MM.1S (cell line): ENCODE data around the gene KCTD5.

Experiments
- CTCF ChIP-seq: fragments of 300-600 bp; sonication (generic); IDR thresholded peaks from 2 replicates; pipeline ENCODE4 v1.5.1; 2016; ENCODE audit warnings: antibody characterized with exemption, low read length, mixed read lengths
- EZH2 ChIP-seq: fragments of 300-600 bp; sonication (generic); optimal IDR thresholded peaks from 2 replicates; pipeline ENCODE3; 2017; ENCODE audit warnings: low read depth, mild to moderate bottlenecking, antibody characterized with exemption, low read length, mixed read lengths
- EZH2phosphoT487 ChIP-seq: fragments of 300-600 bp; sonication (generic); IDR thresholded peaks from 2 replicates; pipeline ENCODE4 v1.6.1; 2018; ENCODE audit warnings: antibody characterized with exemption, low read length

GRCh38 chr16:2716948-2717347 is 34.6 kb downstream of the KCTD5 start:
- TF ChIP-seq CTCF (no peak), EZH2 (no peak), EZH2phosphoT487 (no peak)
